ENCODE results near the gene DNAH6.

DNA sequence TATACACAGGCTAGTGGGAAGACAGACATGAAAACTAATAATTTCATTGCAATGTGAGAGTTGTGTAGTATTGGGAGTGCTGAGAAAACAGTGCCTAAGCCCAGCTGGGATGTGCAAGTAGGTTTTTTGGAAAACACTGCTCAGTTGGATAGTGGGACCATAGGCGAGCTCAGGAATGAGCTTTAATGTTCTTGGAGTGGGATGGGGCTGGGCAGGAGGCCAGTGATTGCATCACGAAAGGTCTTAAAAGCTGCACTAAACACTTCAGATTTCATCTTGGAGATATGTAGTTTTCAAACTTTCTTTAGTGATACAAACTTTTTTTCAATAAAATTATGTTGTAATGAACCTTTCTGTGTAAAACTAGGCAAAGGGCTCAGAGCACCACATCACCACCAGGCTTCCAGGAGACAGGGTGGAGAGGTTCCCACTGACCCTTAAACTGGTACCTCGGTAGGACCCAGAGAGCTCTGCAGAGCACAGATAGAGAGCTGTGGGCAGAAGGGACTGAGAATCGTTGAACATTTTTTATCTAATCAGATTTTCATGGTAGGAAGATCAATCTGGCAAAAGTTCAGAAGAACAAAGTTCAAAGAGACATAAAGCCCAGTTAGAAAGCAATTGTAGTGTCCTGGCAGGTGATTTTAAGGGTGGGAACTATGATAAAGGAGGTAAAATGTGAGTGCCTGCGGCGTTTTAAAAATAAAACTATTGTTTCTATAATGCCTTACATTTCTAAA is 188.4 kb downstream of the DNAH6 start:
- no peak for TF ChIP-seq PATZ1 (CRISPR knock-in tag; IDR thresholded peaks at IDR 0.05; ENCODE audit: borderline replicate concordance)
- no peak for TF ChIP-seq ESRRG (CRISPR knock-in tag; IDR thresholded peaks at IDR 0.05)

Measured in SK-N-SH treated with all-trans-retinoic acid at 6 μM for 48 hours (cell line).